ENCODE results near the gene CDH15. TPM values are rescaled to one million over a fixed set of nuclear protein-coding genes. Genes with fewer than 3 reads are reported as not detected.

Gene CDH15
- total and polyA plus RNA-seq, 2 of the 13 experiments (the other 11 are each of a cell fraction or from before 2014, with no cell fraction given), result 0.74 to 2.2 TPM

- TF ChIP-seq BCLAF1 (IDR thresholded peaks at IDR 0.05) (no peak), TBP (CRISPR knock-in tag; IDR thresholded peaks at IDR 0.05) (no peak; the same call in 1 of the 2 replicates), ZNF615 (CRISPR knock-in tag; IDR thresholded peaks at IDR 0.05; ENCODE audit: borderline replicate concordance) (no peak), ELF4 (CRISPR knock-in tag; IDR thresholded peaks at IDR 0.05; ENCODE audit: borderline replicate concordance) (peak; percentile 75; the same call in 1 of the 2 replicates), NFKBIZ (CRISPR knock-in tag; IDR thresholded peaks at IDR 0.05) (peak; percentile 78; the same call in 1 of the 2 replicates), HES4 (CRISPR knock-in tag; IDR thresholded peaks at IDR 0.05; ENCODE audit: borderline replicate concordance) (peak; percentile 28; the same call in 1 of the 2 replicates), ELF3 (CRISPR knock-in tag; IDR thresholded peaks at IDR 0.05) (peak; percentile 81), SOX5 (CRISPR knock-in tag; IDR thresholded peaks at IDR 0.05; ENCODE audit: borderline replicate concordance) (no peak), ZNF317 (CRISPR knock-in tag; IDR thresholded peaks at IDR 0.05) (no peak), FOXA3 (CRISPR knock-in tag; IDR thresholded peaks at IDR 0.05) (peak; percentile 59; the same call in 1 of the 2 replicates), DR1 (CRISPR knock-in tag; IDR thresholded peaks at IDR 0.05) (peak; percentile 90), HMGA1 (CRISPR knock-in tag; conservative IDR thresholded peaks at IDR 0.05) (no peak), ZMYM2 (CRISPR knock-in tag; IDR thresholded peaks at IDR 0.05) (no peak), ZBTB4 (CRISPR knock-in tag; IDR thresholded peaks at IDR 0.05; ENCODE audit: borderline replicate concordance) (peak; percentile 84; the same call in 1 of the 2 replicates)
- TF ChIP-seq, protein P1, sequence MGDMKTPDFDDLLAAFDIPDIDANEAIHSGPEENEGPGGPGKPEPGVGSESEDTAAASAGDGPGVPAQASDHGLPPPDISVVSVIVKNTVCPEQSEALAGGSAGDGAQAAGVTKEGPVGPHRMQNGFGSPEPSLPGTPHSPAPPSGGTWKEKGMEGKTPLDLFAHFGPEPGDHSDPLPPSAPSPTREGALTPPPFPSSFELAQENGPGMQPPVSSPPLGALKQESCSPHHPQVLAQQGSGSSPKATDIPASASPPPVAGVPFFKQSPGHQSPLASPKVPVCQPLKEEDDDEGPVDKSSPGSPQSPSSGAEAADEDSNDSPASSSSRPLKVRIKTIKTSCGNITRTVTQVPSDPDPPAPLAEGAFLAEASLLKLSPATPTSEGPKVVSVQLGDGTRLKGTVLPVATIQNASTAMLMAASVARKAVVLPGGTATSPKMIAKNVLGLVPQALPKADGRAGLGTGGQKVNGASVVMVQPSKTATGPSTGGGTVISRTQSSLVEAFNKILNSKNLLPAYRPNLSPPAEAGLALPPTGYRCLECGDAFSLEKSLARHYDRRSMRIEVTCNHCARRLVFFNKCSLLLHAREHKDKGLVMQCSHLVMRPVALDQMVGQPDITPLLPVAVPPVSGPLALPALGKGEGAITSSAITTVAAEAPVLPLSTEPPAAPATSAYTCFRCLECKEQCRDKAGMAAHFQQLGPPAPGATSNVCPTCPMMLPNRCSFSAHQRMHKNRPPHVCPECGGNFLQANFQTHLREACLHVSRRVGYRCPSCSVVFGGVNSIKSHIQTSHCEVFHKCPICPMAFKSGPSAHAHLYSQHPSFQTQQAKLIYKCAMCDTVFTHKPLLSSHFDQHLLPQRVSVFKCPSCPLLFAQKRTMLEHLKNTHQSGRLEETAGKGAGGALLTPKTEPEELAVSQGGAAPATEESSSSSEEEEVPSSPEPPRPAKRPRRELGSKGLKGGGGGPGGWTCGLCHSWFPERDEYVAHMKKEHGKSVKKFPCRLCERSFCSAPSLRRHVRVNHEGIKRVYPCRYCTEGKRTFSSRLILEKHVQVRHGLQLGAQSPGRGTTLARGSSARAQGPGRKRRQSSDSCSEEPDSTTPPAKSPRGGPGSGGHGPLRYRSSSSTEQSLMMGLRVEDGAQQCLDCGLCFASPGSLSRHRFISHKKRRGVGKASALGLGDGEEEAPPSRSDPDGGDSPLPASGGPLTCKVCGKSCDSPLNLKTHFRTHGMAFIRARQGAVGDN (CRISPR knock-in tag; IDR thresholded peaks at IDR 0.05), result peak; percentile 94
These were observed 46.0 kb downstream of the CDH15 start, which contains the start of gene ZNF778 (continued) for GRCh38 chr16:89217388-89218191.
